ENCODE data around the gene EDC3. TPM values are rescaled to one million over a fixed set of nuclear protein-coding genes. Genes with fewer than 3 reads are reported as not detected.
A peak's percentile ranks its signal among the peaks of the same experiment; 100 is the strongest.

The EDC3 gene
- total and polyA plus RNA-seq, 9 of the 15 experiments (the other 6 are each of a cell fraction or from before 2014, with no cell fraction given) = 11.7 to 63.9 (median 32.8) TPM

GRCh38 chr15:74616366-74616939, 79.4 kb downstream of the EDC3 start (continued):
- TF ChIP-seq NFE2L1 (tag; IDR thresholded peaks at IDR 0.05; ENCODE audit: borderline replicate concordance, low read depth) = no peak
- no peak for TF ChIP-seq ZEB2 (IDR thresholded peaks at IDR 0.05)
- no peak for TF ChIP-seq SRSF7 (optimal IDR thresholded peaks at IDR 0.05; ENCODE audit: low read depth, low read length)
- TF ChIP-seq ZSCAN29 (IDR thresholded peaks at IDR 0.05) = no peak
- no peak for TF ChIP-seq KDM5B (IDR thresholded peaks at IDR 0.05; ENCODE audit: insufficient replicate concordance, low read depth, low read length)
- TF ChIP-seq PHB2 (IDR thresholded peaks at IDR 0.05; ENCODE audit: low read depth) = no peak
- 0 out of 2 replicates have a peak, but pooled peaks have one; percentile 19 for TF ChIP-seq ETV1 (tag; conservative IDR thresholded peaks at IDR 0.05; ENCODE audit: low read depth)
- TF ChIP-seq, protein P1, sequence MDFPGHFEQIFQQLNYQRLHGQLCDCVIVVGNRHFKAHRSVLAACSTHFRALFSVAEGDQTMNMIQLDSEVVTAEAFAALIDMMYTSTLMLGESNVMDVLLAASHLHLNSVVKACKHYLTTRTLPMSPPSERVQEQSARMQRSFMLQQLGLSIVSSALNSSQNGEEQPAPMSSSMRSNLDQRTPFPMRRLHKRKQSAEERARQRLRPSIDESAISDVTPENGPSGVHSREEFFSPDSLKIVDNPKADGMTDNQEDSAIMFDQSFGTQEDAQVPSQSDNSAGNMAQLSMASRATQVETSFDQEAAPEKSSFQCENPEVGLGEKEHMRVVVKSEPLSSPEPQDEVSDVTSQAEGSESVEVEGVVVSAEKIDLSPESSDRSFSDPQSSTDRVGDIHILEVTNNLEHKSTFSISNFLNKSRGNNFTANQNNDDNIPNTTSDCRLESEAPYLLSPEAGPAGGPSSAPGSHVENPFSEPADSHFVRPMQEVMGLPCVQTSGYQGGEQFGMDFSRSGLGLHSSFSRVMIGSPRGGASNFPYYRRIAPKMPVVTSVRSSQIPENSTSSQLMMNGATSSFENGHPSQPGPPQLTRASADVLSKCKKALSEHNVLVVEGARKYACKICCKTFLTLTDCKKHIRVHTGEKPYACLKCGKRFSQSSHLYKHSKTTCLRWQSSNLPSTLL (IDR thresholded peaks at IDR 0.05) = no peak
- no peak for TF ChIP-seq RHOXF2B (CRISPR knock-in tag; conservative IDR thresholded peaks at IDR 0.05)
- TF ChIP-seq PRDM10 (IDR thresholded peaks at IDR 0.05; ENCODE audit: partially characterized antibody) = no peak
- TF ChIP-seq MAFK (IDR thresholded peaks at IDR 0.05; ENCODE audit: low read length) = no peak
- no peak for TF ChIP-seq CEBPB (tag; IDR thresholded peaks at IDR 0.05)
- no peak for TF ChIP-seq SMAD3 (CRISPR knock-in tag; conservative IDR thresholded peaks at IDR 0.05)
- no peak for TF ChIP-seq CHD1 (IDR thresholded peaks at IDR 0.05; ENCODE audit: low read length)
- no peak for TF ChIP-seq CBX8 (IDR thresholded peaks at IDR 0.05; ENCODE audit: borderline replicate concordance, extremely low read depth, low read depth, low read length, poor library complexity, severe bottlenecking)
- no peak for TF ChIP-seq ZHX1 (conservative IDR thresholded peaks at IDR 0.05; ENCODE audit: low read length)
- TF ChIP-seq SRSF3 (IDR thresholded peaks at IDR 0.05; ENCODE audit: insufficient read depth, low read length) = no peak
- no peak for TF ChIP-seq BACH1 (tag; IDR thresholded peaks at IDR 0.05)
- TF ChIP-seq THRB (CRISPR knock-in tag; conservative IDR thresholded peaks at IDR 0.05) = no peak

All from K562 (cell line).